ENCODE measurements around the gene CCDC169. TPM values are rescaled to one million over a fixed set of nuclear protein-coding genes. Genes with fewer than 3 reads are reported as not detected.
A peak's percentile ranks its signal among the peaks of the same experiment; 100 is the strongest.

The CCDC169 gene
- total and polyA plus RNA-seq, 2 donors (not counting 3 experiments of a cell fraction or from before 2014, with no cell fraction given), result 1.2 to 2.5 TPM

DNA sequence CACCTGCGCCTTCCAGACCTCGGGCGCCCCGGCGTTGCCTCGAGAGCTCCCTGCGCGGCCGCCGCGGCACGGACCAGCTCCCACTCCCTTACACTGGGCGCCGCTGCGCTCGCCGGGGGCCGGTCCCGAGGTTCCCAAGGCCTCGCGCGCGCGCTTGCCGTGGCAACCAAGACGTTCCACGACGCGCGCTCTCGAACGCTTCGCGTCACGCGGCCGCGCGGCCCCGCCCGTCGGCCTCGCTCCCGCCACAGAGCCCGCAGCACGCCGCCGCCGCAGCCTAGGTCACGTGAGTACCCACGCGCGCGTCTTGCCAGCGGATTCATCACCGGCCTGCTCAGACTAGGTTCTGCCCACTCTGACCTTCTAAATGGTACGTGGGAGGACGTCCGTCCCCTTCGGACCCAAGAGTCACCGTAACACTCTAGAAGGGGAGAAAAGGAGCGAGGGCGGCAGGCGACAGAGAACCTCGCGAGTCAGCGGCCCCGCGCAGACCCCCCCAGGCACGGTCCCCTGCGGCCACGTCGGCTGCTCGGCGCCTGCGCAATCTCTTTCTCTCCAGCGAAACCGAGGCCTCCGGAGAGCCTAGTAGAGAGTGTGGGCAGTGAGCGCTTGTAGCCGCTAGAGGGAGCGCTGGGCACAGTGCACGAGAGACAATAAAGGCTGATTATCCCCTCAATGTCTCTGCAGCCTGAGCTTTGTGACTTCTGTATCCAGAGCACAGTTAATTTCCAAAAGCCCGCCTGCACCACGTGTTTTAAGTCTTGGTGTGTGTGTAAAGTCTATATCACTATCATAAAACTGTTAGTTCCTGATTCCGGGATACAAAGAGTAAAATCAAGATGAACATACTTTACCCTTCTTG, 48.8 kb upstream of the CCDC169 start, which contains the start of gene SPART:
TSS of gene SPART (minus strand) at position 173 of the 862 bp plus-strand sequence. CDS start 10,564 bp downstream, outside the sequence.
- TF ChIP-seq JUN (IDR thresholded peaks at IDR 0.05; ENCODE audit: borderline replicate concordance, insufficient read depth, insufficient read length, low read depth), result no peak
- no peak for TF ChIP-seq POLR2AphosphoS5 (IDR thresholded peaks at IDR 0.05; ENCODE audit: insufficient read depth, low read depth, low read length)
- TF ChIP-seq GATA2 (IDR thresholded peaks at IDR 0.05; ENCODE audit: insufficient read depth, insufficient read length, low read depth, low read length), result no peak
- TF ChIP-seq, protein P1, sequence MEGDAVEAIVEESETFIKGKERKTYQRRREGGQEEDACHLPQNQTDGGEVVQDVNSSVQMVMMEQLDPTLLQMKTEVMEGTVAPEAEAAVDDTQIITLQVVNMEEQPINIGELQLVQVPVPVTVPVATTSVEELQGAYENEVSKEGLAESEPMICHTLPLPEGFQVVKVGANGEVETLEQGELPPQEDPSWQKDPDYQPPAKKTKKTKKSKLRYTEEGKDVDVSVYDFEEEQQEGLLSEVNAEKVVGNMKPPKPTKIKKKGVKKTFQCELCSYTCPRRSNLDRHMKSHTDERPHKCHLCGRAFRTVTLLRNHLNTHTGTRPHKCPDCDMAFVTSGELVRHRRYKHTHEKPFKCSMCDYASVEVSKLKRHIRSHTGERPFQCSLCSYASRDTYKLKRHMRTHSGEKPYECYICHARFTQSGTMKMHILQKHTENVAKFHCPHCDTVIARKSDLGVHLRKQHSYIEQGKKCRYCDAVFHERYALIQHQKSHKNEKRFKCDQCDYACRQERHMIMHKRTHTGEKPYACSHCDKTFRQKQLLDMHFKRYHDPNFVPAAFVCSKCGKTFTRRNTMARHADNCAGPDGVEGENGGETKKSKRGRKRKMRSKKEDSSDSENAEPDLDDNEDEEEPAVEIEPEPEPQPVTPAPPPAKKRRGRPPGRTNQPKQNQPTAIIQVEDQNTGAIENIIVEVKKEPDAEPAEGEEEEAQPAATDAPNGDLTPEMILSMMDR (IDR thresholded peaks at IDR 0.05; ENCODE audit: extremely low read depth in 1 of 2, insufficient read depth in 1 of 2, low read depth in 1 of 2, low read length in 2 of 2), result peak; percentile 97 to 99
- TF ChIP-seq, protein P2, sequence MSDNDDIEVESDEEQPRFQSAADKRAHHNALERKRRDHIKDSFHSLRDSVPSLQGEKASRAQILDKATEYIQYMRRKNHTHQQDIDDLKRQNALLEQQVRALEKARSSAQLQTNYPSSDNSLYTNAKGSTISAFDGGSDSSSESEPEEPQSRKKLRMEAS (IDR thresholded peaks at IDR 0.05; ENCODE audit: insufficient read depth, insufficient read length), result peak; percentile 43
- intact Hi-C loops (cut with micrococcal nuclease) (loop anchor here (1.0 to 10.0 kb wide), 11 partner anchors 49 to 711 kb away; partner anchors contain the start of genes CCDC169, EXOSC8 and SUPT20H), dilution Hi-C loops (cut with MboI; ENCODE audit: extremely low pct_ligation_motif_present, low sequenced_read_pairs) (no loop called here)
- peak within 1 kb of the TSS; percentile 99 for H3K4me2 ChIP-seq (ENCODE audit: insufficient read depth, low read length)
- ChIA-PET CTCF (interaction anchor here (0.6 to 3.7 kb wide), 35 partner anchors 9 to 724 kb away, joined by 3 to 55 read pairs (median 4); partner anchors contain the start of gene CCDC169), POLR2A (no interaction called here)
- H3K79me2 ChIP-seq (ENCODE audit: control insufficient read depth, insufficient read depth, low read length), result peaks cover 37% of the 10 kb centered on the region
- no peaks in the 10 kb centered on the region for H4K20me1 ChIP-seq (replicated peaks; ENCODE audit: control insufficient read depth, extremely low read depth, insufficient read depth, low read length)
- no TSS peak for BruUV-seq (replicated peaks)
- H3K4me1 ChIP-seq (ENCODE audit: control insufficient read depth, extremely low read depth, insufficient read depth, low read length), result peaks cover 14% of the 10 kb centered on the region
- peak within 1 kb of the TSS; percentile 85 for H3K27ac ChIP-seq (ENCODE audit: insufficient read depth, low read depth, low read length)
- DNase-seq (ENCODE audit: low read depth, low spot score), result peak; percentile 93
- no peaks in the 10 kb centered on the region for H3K9me3 ChIP-seq (replicated peaks; ENCODE audit: control insufficient read depth, insufficient read depth, low read length)
- peak within 1 kb of the TSS; percentile 72 for H2AFZ ChIP-seq (ENCODE audit: low read depth, low read length)
- no peaks in the 10 kb centered on the region for H3K27me3 ChIP-seq (ENCODE audit: control insufficient read depth in 2 of 2, insufficient read depth in 2 of 2, low read length in 2 of 2)
- H3K36me3 ChIP-seq (ENCODE audit: control insufficient read depth in 2 of 2, extremely low read depth in 1 of 2, insufficient read depth in 2 of 2, low read length in 2 of 2), result no peaks in the 10 kb centered on the region
- peak within 1 kb of the TSS; percentile 96 for H3K9ac ChIP-seq (replicated peaks; ENCODE audit: extremely low read depth, insufficient read depth, low read length)
- peak; percentile 76 for FAIRE-seq
- peak within 1 kb of the TSS; percentile 59 to 89 (median 85) for H3K4me3 ChIP-seq (replicated peaks in 1 of 3; ENCODE audit: insufficient read depth in 1 of 3, low read depth in 1 of 3, low read length in 3 of 3)
- no peaks in the 10 kb centered on the region for H3K9me1 ChIP-seq (replicated peaks; ENCODE audit: control insufficient read depth, extremely low read depth, insufficient read depth, low read length)
